Tibial nerve (tissue), 4 donors: ENCODE measurements around the gene RNF13.

ENCODE experiments used
- CTCF ChIP-seq, 5 experiments: fragments of 200-600 bp in 3 of 5; fragments of 450-650 bp in 2 of 5; sonication (generic) in 3 of 5; IDR thresholded peaks; one replicate each; pipeline ENCODE4 v1.5.1; 2016 to 2019; ENCODE audit warnings: antibody characterized with exemption in 5 of 5, mild to moderate bottlenecking in 3 of 5, moderate library complexity in 2 of 5
- EP300 ChIP-seq, 2 donors: sonication (generic); formaldehyde crosslinking; IDR thresholded peaks; one replicate each; pipeline ENCODE4 v1.6.1; 2017; ENCODE audit warnings: antibody characterized with exemption in 2 of 2, mild to moderate bottlenecking in 1 of 2
- POLR2A ChIP-seq, 2 donors: fragments of 450-650 bp; IDR thresholded peaks; one replicate each; pipeline ENCODE4 v1.6.1; 2017; ENCODE audit warnings: antibody characterized with exemption in 2 of 2, mild to moderate bottlenecking in 2 of 2, moderate library complexity in 2 of 2

GRCh38 chr3:149860881-149861280 is 47.9 kb downstream of the RNF13 start:
- TF ChIP-seq CTCF (IDR thresholded peaks at IDR 0.05) = no peak
- no peak for TF ChIP-seq POLR2A (IDR thresholded peaks at IDR 0.05)
- no peak for TF ChIP-seq EP300 (IDR thresholded peaks at IDR 0.05)
